Measurements from ENCODE around the gene NR2F1-AS1. TPM values are rescaled to one million over a fixed set of nuclear protein-coding genes. Genes with fewer than 3 reads are reported as not detected.

Gene NR2F1-AS1
- total and polyA plus RNA-seq, 2 experiments from 2014 or later = 0.59 to 4.5 TPM

DNA sequence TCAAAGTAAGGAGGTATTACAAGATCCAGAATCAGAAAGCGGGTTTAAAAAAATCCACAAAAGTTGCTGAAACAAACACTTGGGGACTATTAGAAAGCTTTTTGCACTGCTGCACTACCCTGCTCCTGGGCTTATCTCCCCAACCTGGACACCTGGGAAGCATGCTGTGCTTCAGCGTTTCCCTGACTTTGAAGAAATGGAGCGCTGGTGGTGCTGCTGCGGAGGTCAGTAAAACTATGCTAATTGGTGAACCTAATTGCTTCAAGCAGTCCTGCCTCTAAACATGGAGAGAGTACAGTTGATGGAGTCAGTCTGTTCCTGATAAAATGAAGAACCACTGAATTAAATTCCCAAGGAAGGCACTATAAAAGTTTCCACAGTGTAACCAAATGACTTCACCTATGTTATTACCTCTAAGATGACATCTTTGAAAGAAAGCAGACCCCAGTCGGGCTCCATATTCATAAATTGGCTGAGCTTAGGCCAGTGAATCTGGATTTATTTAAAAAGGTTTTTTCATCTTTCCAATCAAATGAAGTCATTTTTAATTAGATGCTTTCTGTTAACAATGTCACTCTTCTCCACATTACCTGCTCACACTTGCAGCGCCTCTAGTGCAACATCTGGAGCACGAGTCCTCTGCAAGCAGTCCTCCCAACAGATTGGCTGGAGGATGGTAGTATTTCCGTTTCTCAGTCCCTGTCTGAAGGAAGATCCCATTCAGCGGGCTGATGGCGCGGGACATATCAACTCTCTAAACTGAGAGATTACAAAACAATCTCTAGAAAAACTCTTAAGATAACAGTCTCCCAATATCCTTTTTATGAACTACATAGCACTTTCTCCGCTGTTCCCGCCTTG, 11.5 kb downstream of the NR2F1-AS1 start:
- DNase-seq (ENCODE audit: low spot score) = peak; percentile 48
- H3K4me1 ChIP-seq (ENCODE audit: insufficient read depth) = peaks cover 45% of the 10 kb centered on the region
- H3K4me3 ChIP-seq = peak overlapping the region; percentile 63
- H3K27me3 Mint-ChIP-seq (ENCODE audit: insufficient read depth, low read depth, poor library complexity) = peaks cover 26% of the 10 kb centered on the region
- peak overlapping the region; percentile 72 for H3K4me3 Mint-ChIP-seq
- peaks cover 2% of the 10 kb centered on the region; the same call in 1 of the 3 replicates for H3K9me3 Mint-ChIP-seq
- H3F3A ChIP-seq (replicated peaks; ENCODE audit: low read depth) = peaks cover 45% of the 10 kb centered on the region
- peaks cover 22% of the 10 kb centered on the region for H4K20me1 ChIP-seq (replicated peaks; ENCODE audit: insufficient read depth)
- H3K79me2 ChIP-seq (replicated peaks; ENCODE audit: insufficient read depth) = no peaks in the 10 kb centered on the region
- H2AFZ ChIP-seq = peak overlapping the region; percentile 96; the same call in 1 of the 2 replicates
- no peaks in the 10 kb centered on the region for H3K36me3 ChIP-seq (ENCODE audit: insufficient read depth)
- H3K27ac ChIP-seq (ENCODE audit: low read depth) = no peak overlapping the region
- peaks cover 81% of the 10 kb centered on the region for H3K27me3 ChIP-seq (ENCODE audit: insufficient read depth)
- peak; percentile 8; the same call in 1 of the 3 replicates for ATAC-seq
- TF ChIP-seq NANOG (IDR thresholded peaks at IDR 0.05; ENCODE audit: borderline replicate concordance) (no peak), ZNF114 (CRISPR knock-in tag; IDR thresholded peaks at IDR 0.05) (no peak), EZH2 (IDR thresholded peaks at IDR 0.05; ENCODE audit: low read depth, unreplicated experiment) (peak; percentile 29)
- TF ChIP-seq, protein P1, sequence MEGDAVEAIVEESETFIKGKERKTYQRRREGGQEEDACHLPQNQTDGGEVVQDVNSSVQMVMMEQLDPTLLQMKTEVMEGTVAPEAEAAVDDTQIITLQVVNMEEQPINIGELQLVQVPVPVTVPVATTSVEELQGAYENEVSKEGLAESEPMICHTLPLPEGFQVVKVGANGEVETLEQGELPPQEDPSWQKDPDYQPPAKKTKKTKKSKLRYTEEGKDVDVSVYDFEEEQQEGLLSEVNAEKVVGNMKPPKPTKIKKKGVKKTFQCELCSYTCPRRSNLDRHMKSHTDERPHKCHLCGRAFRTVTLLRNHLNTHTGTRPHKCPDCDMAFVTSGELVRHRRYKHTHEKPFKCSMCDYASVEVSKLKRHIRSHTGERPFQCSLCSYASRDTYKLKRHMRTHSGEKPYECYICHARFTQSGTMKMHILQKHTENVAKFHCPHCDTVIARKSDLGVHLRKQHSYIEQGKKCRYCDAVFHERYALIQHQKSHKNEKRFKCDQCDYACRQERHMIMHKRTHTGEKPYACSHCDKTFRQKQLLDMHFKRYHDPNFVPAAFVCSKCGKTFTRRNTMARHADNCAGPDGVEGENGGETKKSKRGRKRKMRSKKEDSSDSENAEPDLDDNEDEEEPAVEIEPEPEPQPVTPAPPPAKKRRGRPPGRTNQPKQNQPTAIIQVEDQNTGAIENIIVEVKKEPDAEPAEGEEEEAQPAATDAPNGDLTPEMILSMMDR (conservative IDR thresholded peaks at IDR 0.05; ENCODE audit: low read depth in 2 of 2) = peak in 1 of 2 experiments; percentile 12; a peak in 1 of 4 replicates
- no peaks in the 10 kb centered on the region; the same call in 2 of the 3 replicates for H3K36me3 Mint-ChIP-seq (ENCODE audit: low read depth)
- no peaks in the 10 kb centered on the region for H3K9me2 ChIP-seq (ENCODE audit: insufficient read depth)
- H3K4me1 Mint-ChIP-seq = peaks cover 42% of the 10 kb centered on the region
- peak overlapping the region; percentile 90 for H3K4me2 ChIP-seq
- no peak overlapping the region for H3K27ac Mint-ChIP-seq

DNA sequence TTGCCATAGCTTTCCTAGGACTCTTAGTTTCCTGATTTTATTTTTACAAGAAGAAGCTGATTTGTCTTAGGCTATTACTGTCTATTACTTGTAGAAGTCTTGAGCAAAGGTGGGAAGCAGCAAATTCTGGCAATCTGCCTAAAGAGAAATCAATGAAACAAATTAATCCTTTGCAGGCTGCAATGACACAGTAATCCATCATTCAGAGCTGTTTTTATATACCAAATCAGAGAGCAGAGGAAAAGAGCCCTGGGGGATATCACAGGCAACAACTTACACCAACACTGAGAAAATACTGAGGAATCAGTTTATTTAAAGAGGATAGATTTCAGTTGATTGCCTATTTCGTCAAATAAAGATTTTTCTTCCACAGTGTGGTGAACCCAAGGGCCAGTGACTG, 13.6 kb downstream of the NR2F1-AS1 start:
- no peak for ATAC-seq
- Histone ChIP-seq H4K20me1 (replicated peaks; ENCODE audit: insufficient read depth) (peaks cover 7% of the 10 kb centered on the region), H3K79me2 (replicated peaks; ENCODE audit: insufficient read depth) (no peaks in the 10 kb centered on the region), H3K4me3 (no peak overlapping the region), H3F3A (replicated peaks; ENCODE audit: low read depth) (peaks cover 26% of the 10 kb centered on the region), H3K27ac (ENCODE audit: low read depth) (no peak overlapping the region), H3K4me1 (ENCODE audit: insufficient read depth) (peaks cover 26% of the 10 kb centered on the region), H3K9me2 (ENCODE audit: insufficient read depth) (no peaks in the 10 kb centered on the region), H3K27me3 (ENCODE audit: insufficient read depth) (peaks cover 60% of the 10 kb centered on the region), H3K36me3 (ENCODE audit: insufficient read depth) (no peaks in the 10 kb centered on the region), H2AFZ (no peak overlapping the region), H3K4me2 (no peak overlapping the region)
- no peak overlapping the region for H3K4me3 Mint-ChIP-seq
- peaks cover 26% of the 10 kb centered on the region for H3K27me3 Mint-ChIP-seq (ENCODE audit: insufficient read depth, low read depth, poor library complexity)
- DNase-seq (ENCODE audit: low spot score) = no peak
- no peak overlapping the region for H3K27ac Mint-ChIP-seq
- H3K9me3 Mint-ChIP-seq = no peaks in the 10 kb centered on the region
- no peaks in the 10 kb centered on the region for H3K36me3 Mint-ChIP-seq (ENCODE audit: low read depth)
- peaks cover 24% of the 10 kb centered on the region for H3K4me1 Mint-ChIP-seq
- TF ChIP-seq NANOG (IDR thresholded peaks at IDR 0.05; ENCODE audit: borderline replicate concordance) (no peak), JUNB (IDR thresholded peaks at IDR 0.05; ENCODE audit: unreplicated experiment) (no peak), CREB1 (CRISPR knock-in tag; IDR thresholded peaks at IDR 0.05; ENCODE audit: low read depth) (no peak), ZNF114 (CRISPR knock-in tag; IDR thresholded peaks at IDR 0.05) (no peak)
- TF ChIP-seq, protein P2, sequence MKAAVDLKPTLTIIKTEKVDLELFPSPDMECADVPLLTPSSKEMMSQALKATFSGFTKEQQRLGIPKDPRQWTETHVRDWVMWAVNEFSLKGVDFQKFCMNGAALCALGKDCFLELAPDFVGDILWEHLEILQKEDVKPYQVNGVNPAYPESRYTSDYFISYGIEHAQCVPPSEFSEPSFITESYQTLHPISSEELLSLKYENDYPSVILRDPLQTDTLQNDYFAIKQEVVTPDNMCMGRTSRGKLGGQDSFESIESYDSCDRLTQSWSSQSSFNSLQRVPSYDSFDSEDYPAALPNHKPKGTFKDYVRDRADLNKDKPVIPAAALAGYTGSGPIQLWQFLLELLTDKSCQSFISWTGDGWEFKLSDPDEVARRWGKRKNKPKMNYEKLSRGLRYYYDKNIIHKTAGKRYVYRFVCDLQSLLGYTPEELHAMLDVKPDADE (IDR thresholded peaks at IDR 0.05) = no peak
- TF ChIP-seq, protein P1 (conservative IDR thresholded peaks at IDR 0.05; ENCODE audit: low read depth in 2 of 2) = no peak
- TF ChIP-seq, protein P3, sequence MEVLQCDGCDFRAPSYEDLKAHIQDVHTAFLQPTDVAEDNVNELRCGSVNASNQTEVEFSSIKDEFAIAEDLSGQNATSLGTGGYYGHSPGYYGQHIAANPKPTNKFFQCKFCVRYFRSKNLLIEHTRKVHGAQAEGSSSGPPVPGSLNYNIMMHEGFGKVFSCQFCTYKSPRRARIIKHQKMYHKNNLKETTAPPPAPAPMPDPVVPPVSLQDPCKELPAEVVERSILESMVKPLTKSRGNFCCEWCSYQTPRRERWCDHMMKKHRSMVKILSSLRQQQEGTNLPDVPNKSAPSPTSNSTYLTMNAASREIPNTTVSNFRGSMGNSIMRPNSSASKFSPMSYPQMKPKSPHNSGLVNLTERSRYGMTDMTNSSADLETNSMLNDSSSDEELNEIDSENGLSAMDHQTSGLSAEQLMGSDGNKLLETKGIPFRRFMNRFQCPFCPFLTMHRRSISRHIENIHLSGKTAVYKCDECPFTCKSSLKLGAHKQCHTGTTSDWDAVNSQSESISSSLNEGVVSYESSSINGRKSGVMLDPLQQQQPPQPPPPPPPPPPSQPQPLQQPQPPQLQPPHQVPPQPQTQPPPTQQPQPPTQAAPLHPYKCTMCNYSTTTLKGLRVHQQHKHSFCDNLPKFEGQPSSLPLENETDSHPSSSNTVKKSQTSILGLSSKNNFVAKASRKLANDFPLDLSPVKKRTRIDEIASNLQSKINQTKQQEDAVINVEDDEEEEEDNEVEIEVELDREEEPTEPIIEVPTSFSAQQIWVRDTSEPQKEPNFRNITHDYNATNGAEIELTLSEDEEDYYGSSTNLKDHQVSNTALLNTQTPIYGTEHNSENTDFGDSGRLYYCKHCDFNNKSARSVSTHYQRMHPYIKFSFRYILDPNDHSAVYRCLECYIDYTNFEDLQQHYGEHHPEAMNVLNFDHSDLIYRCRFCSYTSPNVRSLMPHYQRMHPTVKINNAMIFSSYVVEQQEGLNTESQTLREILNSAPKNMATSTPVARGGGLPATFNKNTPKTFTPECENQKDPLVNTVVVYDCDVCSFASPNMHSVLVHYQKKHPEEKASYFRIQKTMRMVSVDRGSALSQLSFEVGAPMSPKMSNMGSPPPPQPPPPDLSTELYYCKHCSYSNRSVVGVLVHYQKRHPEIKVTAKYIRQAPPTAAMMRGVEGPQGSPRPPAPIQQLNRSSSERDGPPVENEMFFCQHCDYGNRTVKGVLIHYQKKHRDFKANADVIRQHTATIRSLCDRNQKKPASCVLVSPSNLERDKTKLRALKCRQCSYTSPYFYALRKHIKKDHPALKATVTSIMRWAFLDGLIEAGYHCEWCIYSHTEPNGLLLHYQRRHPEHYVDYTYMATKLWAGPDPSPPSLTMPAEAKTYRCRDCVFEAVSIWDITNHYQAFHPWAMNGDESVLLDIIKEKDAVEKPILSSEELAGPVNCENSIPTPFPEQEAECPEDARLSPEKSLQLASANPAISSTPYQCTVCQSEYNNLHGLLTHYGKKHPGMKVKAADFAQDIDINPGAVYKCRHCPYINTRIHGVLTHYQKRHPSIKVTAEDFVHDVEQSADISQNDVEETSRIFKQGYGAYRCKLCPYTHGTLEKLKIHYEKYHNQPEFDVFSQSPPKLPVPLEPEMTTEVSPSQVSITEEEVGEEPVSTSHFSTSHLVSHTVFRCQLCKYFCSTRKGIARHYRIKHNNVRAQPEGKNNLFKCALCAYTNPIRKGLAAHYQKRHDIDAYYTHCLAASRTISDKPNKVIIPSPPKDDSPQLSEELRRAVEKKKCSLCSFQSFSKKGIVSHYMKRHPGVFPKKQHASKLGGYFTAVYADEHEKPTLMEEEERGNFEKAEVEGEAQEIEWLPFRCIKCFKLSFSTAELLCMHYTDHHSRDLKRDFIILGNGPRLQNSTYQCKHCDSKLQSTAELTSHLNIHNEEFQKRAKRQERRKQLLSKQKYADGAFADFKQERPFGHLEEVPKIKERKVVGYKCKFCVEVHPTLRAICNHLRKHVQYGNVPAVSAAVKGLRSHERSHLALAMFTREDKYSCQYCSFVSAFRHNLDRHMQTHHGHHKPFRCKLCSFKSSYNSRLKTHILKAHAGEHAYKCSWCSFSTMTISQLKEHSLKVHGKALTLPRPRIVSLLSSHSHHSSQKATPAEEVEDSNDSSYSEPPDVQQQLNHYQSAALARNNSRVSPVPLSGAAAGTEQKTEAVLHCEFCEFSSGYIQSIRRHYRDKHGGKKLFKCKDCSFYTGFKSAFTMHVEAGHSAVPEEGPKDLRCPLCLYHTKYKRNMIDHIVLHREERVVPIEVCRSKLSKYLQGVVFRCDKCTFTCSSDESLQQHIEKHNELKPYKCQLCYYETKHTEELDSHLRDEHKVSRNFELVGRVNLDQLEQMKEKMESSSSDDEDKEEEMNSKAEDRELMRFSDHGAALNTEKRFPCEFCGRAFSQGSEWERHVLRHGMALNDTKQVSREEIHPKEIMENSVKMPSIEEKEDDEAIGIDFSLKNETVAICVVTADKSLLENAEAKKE (CRISPR knock-in tag; IDR thresholded peaks at IDR 0.05) = no peak
